AG04449 (cell line): ENCODE results near the gene SPACA1.

Experiments used
- CTCF ChIA-PET: fragments of 350-600 bp; formaldehyde crosslinking; extraction: SDS; loops from one replicate; lab custom pipeline; 2021; ENCODE audit warnings: antibody characterized with exemption; lab: Yijun Ruan, JAX
- POLR2A ChIA-PET: fragments of 400-600, 350-600 bp; formaldehyde crosslinking; extraction: SDS; loops from one replicate; lab custom pipeline; 2020; ENCODE audit warnings: antibody characterized with exemption, inconsistent platforms; lab: Yijun Ruan, JAX
- DNase-seq: peaks from one replicate; pipeline ENCODE4 v3.0.0-alpha.2; 2010; ENCODE audit warnings: low read depth, low spot score
- H3K4me3 ChIP-seq: 2 replicates; pipeline ENCODE4 v1.5.1; 2011; ENCODE audit warnings: low read depth, mild to moderate bottlenecking, control low read depth, low read length
- TF ChIP-seq, protein P1 (sequence below): IDR thresholded peaks from one replicate; pipeline ENCODE4 v1.5.1; 2011; ENCODE audit warnings: mild to moderate bottlenecking, moderate library complexity, low read length, control low read depth, inconsistent platforms; ENCODE audit not compliant: insufficient read depth; ENCODE audit errors: missing control alignments

The SPACA1 gene

DNA sequence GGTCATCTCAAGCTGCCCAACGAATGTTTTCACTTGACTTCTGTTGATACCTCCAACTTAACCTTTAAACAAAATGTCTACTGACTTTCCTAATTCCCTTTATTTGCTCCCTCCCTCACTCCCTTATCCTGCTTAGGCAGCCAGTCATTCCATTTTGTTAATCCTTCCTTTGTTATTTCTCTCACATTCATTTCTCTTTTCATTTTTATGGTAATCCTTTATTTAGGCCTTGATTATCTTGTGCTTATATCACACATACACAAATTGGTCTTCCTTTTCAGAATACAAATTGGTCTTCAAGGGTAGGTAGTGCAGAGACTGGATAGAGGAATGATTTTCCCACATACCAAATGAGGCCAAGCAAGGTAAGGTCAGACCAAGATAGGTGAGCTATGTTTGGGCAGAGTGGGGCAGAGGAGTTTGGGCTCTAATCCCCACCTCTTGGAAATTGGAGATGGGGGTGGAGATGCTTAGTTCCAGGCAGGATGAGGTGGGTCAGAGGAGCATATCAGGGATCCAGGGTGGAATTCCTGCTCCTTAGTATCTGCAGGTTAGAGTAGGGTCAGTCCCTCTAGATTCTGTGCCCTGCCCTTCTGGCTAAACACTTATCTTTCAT lies 2.0 kb upstream of the SPACA1 start:
- ChIA-PET CTCF (no interaction called here), POLR2A (no interaction called here)
- TF ChIP-seq, protein P1, sequence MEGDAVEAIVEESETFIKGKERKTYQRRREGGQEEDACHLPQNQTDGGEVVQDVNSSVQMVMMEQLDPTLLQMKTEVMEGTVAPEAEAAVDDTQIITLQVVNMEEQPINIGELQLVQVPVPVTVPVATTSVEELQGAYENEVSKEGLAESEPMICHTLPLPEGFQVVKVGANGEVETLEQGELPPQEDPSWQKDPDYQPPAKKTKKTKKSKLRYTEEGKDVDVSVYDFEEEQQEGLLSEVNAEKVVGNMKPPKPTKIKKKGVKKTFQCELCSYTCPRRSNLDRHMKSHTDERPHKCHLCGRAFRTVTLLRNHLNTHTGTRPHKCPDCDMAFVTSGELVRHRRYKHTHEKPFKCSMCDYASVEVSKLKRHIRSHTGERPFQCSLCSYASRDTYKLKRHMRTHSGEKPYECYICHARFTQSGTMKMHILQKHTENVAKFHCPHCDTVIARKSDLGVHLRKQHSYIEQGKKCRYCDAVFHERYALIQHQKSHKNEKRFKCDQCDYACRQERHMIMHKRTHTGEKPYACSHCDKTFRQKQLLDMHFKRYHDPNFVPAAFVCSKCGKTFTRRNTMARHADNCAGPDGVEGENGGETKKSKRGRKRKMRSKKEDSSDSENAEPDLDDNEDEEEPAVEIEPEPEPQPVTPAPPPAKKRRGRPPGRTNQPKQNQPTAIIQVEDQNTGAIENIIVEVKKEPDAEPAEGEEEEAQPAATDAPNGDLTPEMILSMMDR, result no peak
- H3K4me3 ChIP-seq, result no peak overlapping the region
- DNase-seq, result no peak

GRCh38 chr6:88048578-88048977 lies 937 bp downstream of the SPACA1 start:
- TF ChIP-seq, protein P1, result no peak
- H3K4me3 ChIP-seq, result no peak overlapping the region
- DNase-seq, result no peak
- POLR2A ChIA-PET, result no interaction called here
- CTCF ChIA-PET, result no interaction called here

DNA sequence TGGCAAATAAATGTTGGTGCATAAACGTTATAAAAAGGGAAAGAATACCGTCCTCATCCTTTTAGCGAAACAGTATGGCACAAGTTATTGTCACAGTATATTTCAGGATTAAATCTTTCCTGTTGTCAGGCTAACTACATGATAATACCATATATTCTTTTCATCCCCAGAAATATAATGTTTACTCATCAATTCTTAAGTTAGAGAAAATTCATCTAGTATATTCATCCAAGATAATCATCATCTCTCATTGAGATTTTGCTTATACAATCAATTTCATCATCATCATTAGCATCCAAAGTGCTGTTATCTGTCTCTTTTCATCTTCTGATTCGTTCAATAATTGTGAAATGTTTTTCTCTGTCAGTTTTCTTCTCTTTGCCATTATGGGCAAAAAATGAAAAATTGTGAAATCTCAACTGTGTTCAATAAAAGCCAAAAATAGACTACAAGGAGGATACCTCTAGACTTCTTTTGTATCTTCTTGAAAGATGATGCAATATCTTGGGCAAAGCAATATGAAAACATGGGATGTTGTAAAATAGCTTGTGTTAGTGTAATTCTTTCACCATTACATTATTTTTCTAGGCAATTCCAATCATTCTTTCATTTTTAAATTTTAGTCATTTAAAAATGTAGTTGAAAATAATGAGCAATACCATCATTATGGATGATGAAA lies 2.6 kb downstream of the SPACA1 start:
- CTCF ChIA-PET, result no interaction called here
- no peak for DNase-seq
- H3K4me3 ChIP-seq, result no peak overlapping the region
- POLR2A ChIA-PET, result no interaction called here
- TF ChIP-seq, protein P1, result no peak

GRCh38 chr6:88059191-88059590 lies 11.6 kb downstream of the SPACA1 start:
- DNase-seq, result no peak
- no peak overlapping the region for H3K4me3 ChIP-seq
- ChIA-PET CTCF (no interaction called here), POLR2A (no interaction called here)
- TF ChIP-seq, protein P1, result no peak

DNA sequence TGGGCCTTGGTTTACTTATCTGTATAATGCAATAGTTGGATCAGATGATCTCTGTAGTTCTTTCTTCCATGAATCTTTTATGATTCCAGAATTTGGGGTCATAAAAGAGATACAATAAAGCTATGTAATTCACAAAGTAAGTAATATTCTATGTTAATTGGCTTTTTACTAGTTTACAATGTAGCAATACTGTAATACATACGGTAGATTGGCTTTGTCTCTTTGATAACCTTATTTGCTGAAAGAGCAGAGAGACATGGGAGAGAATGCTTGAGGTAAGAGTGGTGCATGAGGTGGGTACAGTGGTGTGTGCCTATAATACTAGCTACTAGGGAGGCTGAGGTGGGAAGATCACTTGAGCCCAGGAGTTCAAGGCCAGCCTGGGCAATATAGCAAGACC lies 14.7 kb downstream of the SPACA1 start:
- CTCF ChIA-PET, result no interaction called here
- POLR2A ChIA-PET, result no interaction called here
- TF ChIP-seq, protein P1, result no peak

GRCh38 chr6:88072462-88072861 lies 24.8 kb downstream of the SPACA1 start:
- TF ChIP-seq, protein P1, result no peak
- no peak overlapping the region for H3K4me3 ChIP-seq
- no peak for DNase-seq
- ChIA-PET POLR2A (no interaction called here), CTCF (no interaction called here)

More for the DNA sequence above, 14.7 kb downstream of the SPACA1 start:
- DNase-seq, result no peak
- no peak overlapping the region for H3K4me3 ChIP-seq
